Measurements from ENCODE around the gene MAPRE3. TPM values are rescaled to one million over a fixed set of nuclear protein-coding genes. Genes with fewer than 3 reads are reported as not detected.
A peak's percentile ranks its signal among the peaks of the same experiment; 100 is the strongest.

Gene MAPRE3
- total RNA-seq, 4 donors from 2014 or later = 41.9 to 66.5 (median 53.9) TPM

DNA sequence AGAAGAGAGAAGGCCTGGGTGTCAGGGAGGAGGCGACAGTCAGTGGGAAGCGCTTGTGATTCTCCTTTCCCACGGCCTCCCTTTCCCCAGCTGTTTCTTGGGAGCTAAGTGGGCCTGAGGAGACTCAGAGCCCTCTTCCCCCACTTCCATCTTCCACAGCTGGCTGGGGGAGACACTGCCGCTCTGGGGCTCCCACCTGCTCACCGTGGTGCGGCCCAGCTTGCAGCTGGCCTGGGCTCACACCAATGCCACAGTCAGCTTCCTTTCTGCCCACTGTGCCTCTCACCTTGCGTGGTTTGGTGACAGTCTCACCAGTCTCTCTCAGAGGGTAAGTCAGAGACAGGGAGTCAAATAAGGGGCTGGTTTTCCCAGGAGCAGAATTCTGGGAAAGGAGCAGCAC, 69.4 kb downstream of the MAPRE3 start:
- Histone ChIP-seq H3K27me3 (no peaks in the 10 kb centered on the region), H3K4me1 (peaks cover 10 to 12% of the 10 kb centered on the region in 2 donors), H3K9me3 (no peaks in the 10 kb centered on the region), H3K4me3 (no peak overlapping the region), H3K36me3 (peaks cover 0 to 66% of the 10 kb centered on the region in 2 donors), H3K27ac (no peak overlapping the region)
- intact Hi-C loops (cut with DNase I; ENCODE audit: low total_unique reads) = no loop called here
- in situ Hi-C loops (cut with MboI; ENCODE audit: low sequenced_read_pairs in 4 of 4) = loop anchor here in 3 of 4 donors (10.0 kb wide), 1 partner anchor 45 kb away; the partner anchor contains the start of gene KHK (in 3 of the 3)
- TF ChIP-seq, protein P1, sequence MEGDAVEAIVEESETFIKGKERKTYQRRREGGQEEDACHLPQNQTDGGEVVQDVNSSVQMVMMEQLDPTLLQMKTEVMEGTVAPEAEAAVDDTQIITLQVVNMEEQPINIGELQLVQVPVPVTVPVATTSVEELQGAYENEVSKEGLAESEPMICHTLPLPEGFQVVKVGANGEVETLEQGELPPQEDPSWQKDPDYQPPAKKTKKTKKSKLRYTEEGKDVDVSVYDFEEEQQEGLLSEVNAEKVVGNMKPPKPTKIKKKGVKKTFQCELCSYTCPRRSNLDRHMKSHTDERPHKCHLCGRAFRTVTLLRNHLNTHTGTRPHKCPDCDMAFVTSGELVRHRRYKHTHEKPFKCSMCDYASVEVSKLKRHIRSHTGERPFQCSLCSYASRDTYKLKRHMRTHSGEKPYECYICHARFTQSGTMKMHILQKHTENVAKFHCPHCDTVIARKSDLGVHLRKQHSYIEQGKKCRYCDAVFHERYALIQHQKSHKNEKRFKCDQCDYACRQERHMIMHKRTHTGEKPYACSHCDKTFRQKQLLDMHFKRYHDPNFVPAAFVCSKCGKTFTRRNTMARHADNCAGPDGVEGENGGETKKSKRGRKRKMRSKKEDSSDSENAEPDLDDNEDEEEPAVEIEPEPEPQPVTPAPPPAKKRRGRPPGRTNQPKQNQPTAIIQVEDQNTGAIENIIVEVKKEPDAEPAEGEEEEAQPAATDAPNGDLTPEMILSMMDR (IDR thresholded peaks at IDR 0.05 in 4 of 5, conservative IDR thresholded peaks at IDR 0.05 in 1 of 5) = no peak
- no peak for TF ChIP-seq POLR2A (IDR thresholded peaks at IDR 0.05)
- ATAC-seq (no peak), DNase-seq (no peak)

DNA sequence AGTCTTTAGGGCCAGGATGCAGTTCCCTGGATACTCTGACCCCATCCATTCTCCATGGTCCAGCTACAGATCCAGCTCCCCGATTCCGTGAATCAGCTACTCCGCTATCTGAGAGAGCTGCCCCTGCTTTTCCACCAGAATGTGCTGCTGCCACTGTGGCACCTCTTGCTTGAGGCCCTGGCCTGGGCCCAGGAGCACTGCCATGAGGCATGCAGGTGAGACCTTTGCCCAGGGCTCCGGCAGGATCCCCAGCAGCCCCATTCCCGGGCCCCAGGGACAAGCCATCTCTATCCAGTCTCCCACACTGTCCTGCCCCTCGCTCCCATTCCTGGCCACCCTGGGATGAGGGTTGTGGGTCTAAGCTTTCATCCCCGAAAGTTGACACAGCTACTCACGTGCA, 69.8 kb downstream of the MAPRE3 start:
- Histone ChIP-seq H3K4me1 (peaks cover 10 to 12% of the 10 kb centered on the region in 2 donors), H3K4me3 (no peak overlapping the region), H3K9me3 (no peaks in the 10 kb centered on the region), H3K27me3 (no peaks in the 10 kb centered on the region), H3K36me3 (peaks cover 0 to 62% of the 10 kb centered on the region in 2 donors), H3K27ac (no peak overlapping the region)
- ATAC-seq (no peak), DNase-seq (no peak)
- in situ Hi-C loops (cut with MboI; ENCODE audit: low sequenced_read_pairs in 4 of 4) = no loop called here
- intact Hi-C loops (cut with DNase I; ENCODE audit: low total_unique reads) = no loop called here
- TF ChIP-seq POLR2A (IDR thresholded peaks at IDR 0.05) = no peak
- TF ChIP-seq, protein P1 (IDR thresholded peaks at IDR 0.05 in 4 of 5, conservative IDR thresholded peaks at IDR 0.05 in 1 of 5) = no peak

DNA sequence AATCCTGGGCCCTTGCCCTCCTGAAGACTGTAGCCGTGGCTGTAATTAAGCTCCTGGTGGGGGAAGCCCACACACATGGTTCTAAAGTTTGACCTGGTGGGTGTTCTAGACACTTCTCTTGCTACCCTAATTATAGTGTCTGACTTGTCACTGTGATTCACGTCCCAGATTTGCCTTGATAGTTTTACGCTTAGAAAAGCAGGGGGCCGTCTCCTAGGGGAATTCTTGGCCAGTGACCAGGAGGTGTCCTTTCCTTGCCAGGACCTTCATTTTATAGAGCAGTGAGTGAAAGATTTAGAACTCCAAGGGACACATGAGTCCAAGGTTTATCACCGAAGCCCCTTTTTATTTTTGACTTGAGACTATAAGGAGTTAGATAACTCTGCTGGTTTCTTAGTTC, 71.3 kb downstream of the MAPRE3 start:
- peak; percentile 59 to 67 for ATAC-seq

DNA sequence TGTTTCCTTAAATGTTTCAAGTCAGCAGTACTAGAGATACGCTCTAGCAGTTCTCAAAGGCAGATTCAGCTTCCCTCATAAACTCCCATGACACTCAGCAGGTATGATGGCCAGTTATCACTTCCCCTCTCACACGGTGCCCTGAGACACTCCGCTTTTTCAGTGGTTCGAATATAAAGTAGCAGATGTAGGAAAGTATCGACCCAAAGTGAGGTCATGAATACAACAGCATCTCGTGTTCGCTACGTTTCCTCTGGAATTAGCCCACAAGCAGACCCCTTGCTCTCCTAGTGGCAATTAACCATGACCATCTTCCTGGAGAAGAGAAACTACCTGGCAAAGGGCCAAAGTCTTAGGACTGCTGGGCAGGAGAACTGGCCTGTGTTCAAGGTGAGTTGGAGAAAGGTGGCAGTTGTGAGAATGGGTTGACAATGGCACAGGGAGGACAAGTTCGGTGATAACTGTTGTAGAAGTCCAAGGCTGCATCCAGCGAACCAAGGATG, 71.8 kb downstream of the MAPRE3 start:
- in situ Hi-C loops (cut with MboI; ENCODE audit: low sequenced_read_pairs in 4 of 4) = no loop called here
- H3K36me3 ChIP-seq = peaks cover 0 to 43% of the 10 kb centered on the region in 2 donors
- no peaks in the 10 kb centered on the region for H3K27me3 ChIP-seq
- no peak for ATAC-seq
- H3K27ac ChIP-seq = peak overlapping the region; percentile 34 to 74 (median 52)
- no peak for DNase-seq
- no peak overlapping the region for H3K4me3 ChIP-seq
- H3K9me3 ChIP-seq = no peaks in the 10 kb centered on the region
- peaks cover 10 to 12% of the 10 kb centered on the region in 2 donors for H3K4me1 ChIP-seq
- TF ChIP-seq POLR2A (IDR thresholded peaks at IDR 0.05) = no peak
- TF ChIP-seq, protein P1 (IDR thresholded peaks at IDR 0.05 in 4 of 5, conservative IDR thresholded peaks at IDR 0.05 in 1 of 5) = no peak
- intact Hi-C loops (cut with DNase I; ENCODE audit: low total_unique reads) = no loop called here

More for the DNA sequence above, 71.3 kb downstream of the MAPRE3 start:
- H3K4me1 ChIP-seq = peaks cover 10 to 12% of the 10 kb centered on the region in 2 donors
- no peak for TF ChIP-seq POLR2A (IDR thresholded peaks at IDR 0.05)
- TF ChIP-seq, protein P1 (IDR thresholded peaks at IDR 0.05 in 4 of 5, conservative IDR thresholded peaks at IDR 0.05 in 1 of 5) = no peak
- peak overlapping the region; percentile 34 to 74 (median 52) for H3K27ac ChIP-seq
- DNase-seq = no peak
- intact Hi-C loops (cut with DNase I; ENCODE audit: low total_unique reads) (no loop called here), in situ Hi-C loops (cut with MboI; ENCODE audit: low sequenced_read_pairs in 4 of 4) (no loop called here)
- H3K9me3 ChIP-seq = no peaks in the 10 kb centered on the region
- peaks cover 0 to 47% of the 10 kb centered on the region in 2 donors for H3K36me3 ChIP-seq
- no peaks in the 10 kb centered on the region for H3K27me3 ChIP-seq
- H3K4me3 ChIP-seq = no peak overlapping the region
